Hematopoietic multipotent progenitor cell treated with erythropoietin and hydrocortisone succinate and interleukin-3 and kit ligand, for 17 days (in vitro differentiated cells): ENCODE data around the gene GLTP.

Experiments
- DNase-seq: peaks from one replicate; pipeline ENCODE4 v3.0.0-alpha.2; 2015; ENCODE audit warnings: low spot score

The GLTP gene

DNA sequence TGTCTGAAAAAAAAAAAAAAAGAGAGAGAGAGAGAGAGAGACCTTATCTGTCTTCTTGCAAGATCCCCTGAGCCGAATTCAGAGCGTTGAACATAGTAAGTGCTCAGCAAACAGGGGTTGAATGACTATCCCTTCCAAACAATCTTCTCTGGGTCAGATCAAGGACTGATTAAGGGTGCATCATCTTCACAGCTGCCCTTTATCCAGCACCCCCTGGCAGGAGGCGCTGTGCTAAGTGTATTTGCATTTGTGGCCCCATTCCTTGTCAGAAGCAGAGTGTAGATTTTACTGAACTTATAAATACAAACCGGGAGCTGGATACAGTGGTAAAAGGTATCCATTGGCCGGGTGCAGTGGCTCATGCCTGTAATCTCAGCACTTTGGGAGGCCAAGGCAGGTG is 38.3 kb downstream of the GLTP start:
- no peak for DNase-seq

DNA sequence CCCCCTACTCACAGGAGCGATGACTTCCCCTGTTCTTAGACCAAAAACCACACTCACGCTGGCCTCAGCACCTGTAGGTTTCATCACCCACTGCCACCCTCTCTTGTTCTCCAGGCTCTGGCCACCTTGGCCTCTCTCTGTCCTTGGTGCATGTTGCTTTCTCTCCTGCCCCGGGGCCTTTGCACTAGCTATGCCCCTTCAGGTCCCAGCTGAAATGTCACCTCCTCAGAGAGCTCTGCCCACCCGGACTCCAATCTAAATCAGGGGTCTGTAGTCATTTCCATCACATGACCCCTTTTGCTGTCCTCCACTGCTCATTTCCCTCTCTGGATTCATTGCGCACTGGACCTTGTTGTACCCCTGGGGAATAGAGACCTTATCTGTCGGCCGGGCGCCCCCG is 39.0 kb downstream of the GLTP start:
- no peak for DNase-seq

DNA sequence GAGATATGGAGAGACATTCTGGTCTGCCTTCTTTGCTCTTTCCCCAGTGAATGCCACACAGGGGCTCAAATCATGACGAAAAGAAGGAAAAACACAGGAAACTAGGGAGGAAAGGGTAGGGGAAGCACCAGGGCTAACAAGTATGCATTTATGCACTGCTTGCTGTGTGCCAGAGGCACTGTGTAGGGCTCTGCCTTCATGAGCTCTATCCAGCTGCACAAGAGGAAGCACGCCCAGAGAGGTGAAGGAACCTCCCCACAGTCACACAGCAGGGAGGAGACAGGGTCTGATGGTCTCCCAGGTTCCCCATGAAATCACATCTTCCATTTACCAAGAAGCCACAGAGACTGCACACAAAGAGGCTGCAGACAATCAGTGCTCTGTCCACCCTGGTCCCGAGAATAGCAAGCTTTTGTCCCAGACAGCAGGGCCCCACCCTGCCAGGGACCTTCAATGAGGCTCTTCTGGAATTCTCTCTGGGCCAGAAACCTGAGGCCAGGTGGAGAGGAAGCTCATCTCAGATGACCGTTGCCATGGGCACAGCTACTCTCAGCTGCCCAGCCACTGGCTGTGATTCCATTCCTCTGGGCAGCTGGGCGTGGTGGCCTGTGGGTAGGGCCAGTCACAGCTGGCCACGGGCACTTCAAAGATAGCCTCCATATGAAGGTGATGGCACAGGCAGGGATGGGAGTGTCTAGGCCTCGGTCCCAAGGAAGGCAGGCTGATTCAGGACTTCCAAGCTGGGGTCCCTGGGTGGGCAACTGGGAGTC is 39.9 kb downstream of the GLTP start:
- DNase-seq: no peak

DNA sequence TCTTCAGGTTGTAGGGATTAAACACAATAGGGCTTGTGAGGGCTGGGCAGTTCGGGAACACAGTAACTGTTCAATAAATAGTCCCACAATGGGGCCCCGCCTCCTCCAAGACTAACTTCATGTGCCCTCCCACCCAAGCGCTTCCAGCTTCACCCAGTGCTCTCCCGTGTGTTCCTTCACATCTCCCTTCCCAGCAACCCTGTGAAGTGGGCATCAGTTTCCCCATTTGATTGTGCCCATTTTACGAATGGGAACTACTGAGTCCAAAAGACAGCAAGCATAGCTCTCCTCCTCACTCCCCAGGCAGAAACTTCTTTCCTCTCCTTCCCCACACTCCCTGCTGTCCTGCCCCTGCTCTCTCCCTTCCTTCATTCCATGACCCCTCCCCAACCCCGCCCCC is 40.9 kb downstream of the GLTP start:
- DNase-seq: no peak

DNA sequence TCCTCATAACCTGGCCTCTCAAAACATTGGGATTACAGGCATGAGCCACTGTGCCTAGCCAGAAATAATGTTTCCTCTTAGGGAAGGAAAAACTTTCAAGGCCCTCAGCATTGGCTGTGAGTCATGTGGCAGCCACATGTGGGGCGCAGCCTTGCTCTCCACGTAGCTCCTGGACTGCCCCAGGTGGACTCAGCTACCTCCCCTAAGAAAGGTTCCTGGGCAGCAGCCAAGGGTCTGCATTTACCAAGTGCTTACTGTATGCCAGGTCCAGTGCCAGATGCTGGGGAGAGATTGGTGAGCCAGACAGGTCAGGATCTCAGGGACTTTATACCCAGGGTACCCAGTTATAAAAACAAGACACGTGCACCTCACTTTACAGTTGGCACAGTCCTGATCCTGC is 43.4 kb downstream of the GLTP start:
- DNase-seq: no peak

DNA sequence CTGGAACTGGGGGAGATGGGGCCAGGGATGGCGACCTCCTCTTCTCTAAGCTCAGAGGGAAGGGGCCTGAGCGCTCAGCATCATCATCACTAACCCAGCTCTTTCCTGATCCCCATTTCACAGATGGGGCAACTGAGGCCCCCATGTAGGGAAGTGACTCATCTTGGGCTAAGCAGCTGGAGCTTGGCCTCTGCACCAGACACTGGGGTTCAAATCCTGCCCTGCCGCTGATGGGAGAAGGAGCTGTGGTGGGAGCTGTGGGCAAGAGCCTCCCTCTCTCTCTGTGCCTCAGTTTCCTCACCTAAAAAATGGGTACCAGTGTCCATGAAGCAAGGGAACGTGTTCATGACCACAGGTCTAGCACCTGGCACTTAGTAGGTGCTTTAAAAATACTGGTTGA is 44.5 kb downstream of the GLTP start:
- no peak for DNase-seq

DNA sequence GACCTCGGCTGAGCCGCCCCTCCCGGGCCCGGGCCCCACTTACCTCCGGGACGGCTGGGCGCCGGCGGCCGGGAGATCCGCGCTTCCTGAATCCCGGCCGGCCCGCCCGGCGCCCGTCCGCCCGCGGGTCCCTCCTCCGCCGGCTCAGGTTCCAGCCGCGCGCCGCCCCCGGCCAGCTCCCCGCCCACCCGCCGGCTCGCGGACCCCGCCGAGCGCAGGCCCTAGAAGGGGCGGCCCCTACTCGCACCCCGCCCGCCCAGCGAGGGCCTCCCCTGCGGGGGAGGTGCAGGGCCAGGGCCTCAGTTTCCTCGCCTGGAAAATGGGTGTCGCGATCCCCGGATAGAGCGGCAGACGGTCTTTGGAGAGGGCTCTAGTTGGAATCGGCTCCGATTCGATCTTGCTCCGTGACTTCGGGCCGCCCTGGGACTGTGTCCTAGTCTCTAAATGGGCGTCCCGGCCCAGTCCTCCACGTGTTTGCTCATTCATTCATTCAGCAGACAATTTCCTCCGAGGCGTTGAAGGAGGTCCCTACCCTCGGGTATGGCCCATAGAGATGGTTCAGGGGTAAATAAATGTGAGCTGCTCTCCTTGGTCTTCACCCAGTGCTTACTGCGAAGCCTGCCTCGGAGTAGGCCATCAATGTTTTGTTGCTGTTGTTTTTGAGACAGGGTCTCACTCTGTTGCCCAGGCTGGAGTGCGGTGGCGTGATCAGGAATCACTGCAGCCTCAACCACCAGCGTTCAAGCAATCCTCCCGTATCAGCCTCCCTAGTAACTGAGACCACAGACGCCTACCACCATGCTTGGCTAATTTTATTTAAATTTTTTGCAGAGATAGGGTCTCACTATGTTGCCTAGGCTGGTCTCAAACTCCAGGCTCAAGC is 46.8 kb downstream of the GLTP start, which contains the start of gene TRPV4:
TRPV4 (minus strand) TSS at position 92 of the 883 bp plus-strand sequence. CDS start 18,602 bp downstream, outside the sequence.
- DNase-seq: no peak

DNA sequence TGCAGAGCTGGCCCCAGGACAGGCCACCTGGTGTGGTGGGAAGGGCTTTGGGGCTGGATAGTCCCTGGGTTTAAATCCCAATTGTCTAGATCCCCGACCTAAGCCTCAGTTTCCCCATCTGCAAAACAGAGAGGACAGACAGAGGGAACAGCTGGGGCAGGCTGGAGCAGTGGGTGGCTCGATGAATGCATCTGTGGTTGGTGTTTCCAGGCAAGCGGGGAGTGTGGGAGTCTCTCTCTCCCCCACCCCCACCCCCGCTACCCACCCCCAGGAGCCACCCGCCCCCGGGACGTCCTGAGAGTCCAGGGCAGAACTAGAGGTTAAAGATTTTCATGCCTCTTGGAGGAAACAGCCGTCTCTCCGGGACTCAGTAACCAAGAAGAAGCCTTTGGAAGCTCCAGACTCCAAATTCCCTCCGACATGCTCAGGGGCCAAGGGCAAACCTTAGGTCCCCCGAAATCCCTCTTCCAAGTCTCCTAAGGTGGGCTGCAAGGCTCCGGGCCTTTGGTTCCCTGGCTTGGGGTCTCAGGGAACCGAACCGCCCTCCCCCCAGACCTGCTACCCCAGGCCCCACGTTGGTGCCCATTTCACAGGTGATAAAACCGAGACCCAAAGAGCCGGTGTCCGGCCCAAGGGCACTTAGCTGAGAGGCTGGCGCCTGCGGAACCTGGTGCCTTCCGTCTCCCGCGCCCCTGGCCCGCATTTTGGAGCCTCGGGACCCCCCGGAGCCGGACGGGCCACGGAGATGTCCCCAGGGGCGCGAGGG is 47.6 kb downstream of the GLTP start:
- DNase-seq: no peak

DNA sequence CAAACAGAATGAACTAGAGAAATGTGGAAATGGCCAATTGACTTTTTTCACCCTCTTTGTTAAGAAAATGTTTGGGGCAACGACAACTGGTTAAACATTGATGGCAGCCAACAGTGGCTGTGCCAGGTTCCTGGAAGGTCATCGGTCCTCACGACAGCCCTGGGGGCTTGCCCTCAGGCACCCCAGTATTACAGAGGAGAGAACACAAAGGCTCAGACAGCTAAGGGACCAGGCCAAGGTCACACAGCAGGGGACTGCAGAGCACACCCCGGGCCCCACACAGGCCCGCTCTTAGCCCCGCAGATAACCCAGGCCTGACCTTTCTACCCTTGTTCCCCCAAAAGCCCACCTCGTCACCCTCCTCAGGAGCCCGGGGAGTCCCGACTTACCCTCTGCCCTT is 48.4 kb downstream of the GLTP start:
- no peak for DNase-seq

DNA sequence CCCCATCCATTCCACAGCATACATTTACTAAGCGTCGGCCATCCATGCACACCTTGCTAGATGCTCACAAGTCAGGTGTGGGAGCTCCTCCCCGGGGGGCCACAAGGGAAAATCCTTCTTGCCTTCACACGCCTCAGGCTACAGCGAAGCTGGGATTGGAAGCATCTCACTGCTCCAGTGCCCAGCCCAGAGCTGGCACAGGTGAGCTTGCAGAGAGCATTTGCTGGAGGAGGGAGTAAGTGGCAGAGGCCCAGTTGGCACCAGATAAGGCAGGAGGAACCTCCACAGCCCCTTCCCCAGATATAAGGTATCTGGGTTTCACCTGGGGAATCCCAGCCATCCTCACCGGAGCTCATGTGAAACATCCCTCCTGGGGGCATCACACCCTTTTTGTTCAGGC is 49.0 kb downstream of the GLTP start:
- DNase-seq: no peak

DNA sequence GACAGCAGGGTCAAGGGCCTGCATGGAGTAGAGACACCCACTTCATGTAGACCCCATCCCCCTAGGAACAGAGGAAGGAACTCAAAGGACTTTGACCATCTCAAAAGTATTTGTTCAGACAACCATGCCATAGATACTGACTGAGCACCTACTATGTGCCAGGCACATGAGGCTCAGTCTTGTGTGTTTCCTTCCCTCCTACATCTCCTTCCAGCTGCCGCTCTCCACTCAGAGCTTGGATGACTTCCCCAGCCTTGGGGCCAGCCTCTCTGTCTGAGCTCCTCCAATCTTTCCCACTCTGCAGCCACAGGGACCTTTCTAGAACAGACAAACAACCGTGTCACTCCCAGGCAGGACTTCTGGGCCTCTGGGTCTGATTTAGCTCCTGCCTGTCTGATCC is 49.6 kb downstream of the GLTP start:
- DNase-seq: no peak

DNA sequence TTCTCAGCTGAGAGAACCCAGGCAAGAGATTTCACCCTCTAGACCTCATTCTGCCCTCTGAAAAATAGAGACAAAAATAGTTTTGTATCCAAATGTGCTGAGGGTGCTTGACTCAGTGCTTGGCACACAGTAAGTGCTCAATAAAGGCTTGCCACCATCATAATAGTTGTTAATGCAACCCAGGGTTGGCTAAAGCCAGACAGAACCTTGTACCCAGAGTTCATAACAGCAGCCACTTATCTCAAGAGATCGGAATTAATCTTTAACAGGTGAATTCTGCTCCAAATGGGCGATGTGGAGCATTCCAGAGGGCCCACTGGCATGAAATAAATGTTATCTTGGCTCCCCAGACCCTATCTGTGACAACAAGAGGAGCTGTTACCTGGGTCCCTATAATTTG is 50.1 kb downstream of the GLTP start:
- no peak for DNase-seq

DNA sequence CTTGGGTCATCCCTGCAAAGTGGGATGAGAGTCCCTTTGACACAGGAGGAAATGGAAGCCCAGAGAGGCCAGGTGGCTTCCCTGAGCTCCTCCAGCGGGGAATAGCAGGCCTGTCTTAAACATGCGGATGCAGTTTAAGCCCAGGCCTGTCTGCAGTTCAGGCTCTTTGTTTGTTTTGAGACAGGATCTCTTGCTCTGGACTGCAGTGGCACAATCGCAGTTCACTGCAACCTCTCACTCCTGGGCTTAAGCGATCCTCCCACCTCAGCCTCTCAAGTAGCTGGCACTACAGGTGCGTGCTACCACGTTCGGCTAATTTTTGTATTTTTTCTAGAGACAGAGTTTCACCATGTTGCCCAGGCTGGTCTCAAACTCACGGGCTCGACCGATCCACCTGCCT is 50.7 kb downstream of the GLTP start:
- DNase-seq: no peak

DNA sequence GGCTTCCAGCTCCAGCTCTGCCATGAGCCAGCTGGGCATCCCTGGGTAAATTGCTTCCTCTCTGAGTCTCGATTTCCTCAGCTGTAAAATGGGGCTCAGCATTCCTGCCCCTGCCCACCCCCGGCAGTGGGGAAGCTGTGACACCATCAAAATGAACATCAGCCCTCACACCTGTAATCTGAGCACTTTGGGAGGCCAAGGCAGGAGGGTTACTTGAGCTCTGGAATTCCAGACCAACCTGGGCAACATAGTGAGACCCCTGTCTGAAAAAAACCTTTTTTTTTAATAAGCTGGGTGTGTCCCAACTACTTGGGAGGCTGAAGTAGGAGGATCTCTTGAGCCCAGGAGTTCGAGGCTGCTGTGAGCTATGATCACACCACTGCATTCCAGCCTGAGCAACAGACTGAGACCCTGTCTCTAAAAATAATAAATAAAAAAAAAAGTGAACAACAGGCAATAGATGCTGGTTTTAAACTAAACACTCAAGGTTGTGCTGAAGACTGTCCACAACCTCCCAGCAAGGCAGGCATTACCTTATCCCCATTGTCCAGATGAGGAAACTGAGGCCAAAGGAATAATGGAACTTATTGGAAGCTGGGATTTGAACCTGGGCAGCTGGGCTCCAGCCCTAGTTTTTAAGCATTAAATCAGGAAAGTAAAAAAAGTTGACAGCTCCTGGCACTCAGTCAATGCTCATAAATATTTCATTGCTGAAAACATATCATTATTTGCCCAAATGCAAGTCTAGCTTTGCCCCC is 51.4 kb downstream of the GLTP start:
- no peak for DNase-seq

DNA sequence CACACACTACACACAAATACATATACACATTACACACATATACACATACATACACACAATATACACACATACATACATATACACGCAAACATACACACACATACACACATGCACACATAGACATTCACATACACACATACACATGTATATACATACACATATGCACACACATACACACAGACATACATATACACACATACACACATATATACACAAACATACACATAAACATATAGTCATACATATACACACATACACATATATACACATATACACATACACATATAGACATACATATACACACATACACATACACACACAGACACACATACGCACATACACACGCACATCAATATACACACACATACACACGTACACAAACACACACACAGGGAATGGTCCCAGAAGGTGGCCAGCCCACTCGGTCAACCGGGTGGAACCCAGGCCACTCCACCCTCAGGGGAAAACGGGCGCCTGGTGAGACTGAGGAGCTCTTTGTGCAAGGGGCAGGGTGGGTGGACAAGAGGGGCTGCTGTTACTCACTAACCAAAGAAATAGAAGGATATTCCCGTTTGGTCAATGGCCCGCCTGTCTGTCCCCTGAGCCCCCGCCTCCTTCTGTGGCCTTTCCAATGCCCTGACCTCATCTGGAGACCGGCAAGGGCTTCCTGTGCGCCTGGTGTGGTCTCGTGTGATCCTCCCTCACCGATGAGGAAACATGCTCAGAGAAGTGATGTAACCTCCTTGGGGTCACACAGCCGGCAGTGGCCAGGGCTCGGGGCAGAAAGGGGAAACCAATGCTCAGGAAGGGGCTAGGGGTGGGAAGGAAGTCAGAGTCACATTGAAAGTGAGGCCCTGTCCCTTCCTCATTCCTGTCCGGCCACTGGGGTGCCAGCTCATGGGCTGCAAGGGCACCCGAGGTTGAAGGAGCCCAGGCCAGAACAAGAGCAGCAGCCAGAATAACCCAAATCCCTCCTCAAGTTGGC is 52.5 kb downstream of the GLTP start:
- DNase-seq: no peak

DNA sequence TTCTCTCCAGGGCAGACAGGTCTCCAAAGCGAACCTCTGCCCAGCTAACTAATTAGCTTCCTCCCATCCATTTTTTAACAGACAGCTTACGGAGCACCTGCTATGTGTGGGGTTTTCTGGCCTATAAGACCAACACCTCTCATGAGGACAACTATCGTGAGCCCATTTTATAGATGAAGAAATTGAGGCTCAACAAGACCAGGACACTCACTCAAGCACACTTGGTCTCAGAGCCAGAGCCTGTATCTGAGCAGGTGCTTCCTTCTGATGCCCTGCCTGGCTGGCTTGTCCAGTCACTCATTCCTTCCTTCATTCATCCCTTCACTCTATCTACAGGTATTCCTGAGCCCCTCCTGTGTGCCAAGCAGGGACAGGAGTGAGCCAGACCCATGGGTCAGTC is 53.3 kb downstream of the GLTP start:
- no peak for DNase-seq

DNA sequence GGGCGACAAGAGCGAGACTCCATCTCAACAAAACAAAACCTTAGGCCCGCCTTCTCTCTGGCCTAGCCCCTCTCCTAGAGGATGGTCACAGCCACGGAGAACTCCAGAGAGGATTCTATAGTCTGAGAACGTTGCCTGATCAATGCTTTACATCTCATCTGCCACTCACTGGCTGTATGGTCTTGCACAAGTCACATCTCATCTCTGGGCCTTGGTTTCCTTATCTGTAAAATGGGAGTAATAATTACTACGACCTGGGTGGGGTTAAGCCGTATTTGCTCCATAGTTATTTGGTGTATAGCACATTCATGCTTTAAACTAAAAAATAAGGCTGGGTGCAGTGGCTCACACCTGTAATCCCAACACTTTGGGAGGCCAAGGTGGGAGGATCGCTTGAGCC is 55.6 kb downstream of the GLTP start:
- DNase-seq: no peak

DNA sequence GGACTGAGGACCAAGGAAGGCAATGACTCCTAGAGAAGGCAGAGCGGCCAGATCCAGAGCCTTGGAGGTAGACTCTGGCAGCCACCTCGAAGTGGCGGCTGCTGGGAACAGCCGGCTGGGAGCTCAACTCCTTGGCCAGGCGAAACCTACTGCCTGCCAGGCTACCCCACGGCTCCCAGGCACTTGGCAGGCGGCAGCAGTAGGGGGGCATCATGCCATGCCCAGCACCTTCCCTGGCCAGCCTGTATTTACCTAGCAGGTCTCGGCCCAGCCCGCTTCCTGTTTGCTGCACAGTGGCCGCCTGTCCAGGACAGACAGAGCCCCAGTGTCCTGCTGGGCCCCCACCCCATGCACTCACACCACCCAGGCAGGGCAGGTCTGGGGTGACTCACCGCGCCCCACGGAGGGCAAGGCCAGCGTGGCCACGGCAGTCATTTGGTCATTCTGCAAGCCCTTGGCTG is 57.4 kb downstream of the GLTP start:
- DNase-seq: no peak

DNA sequence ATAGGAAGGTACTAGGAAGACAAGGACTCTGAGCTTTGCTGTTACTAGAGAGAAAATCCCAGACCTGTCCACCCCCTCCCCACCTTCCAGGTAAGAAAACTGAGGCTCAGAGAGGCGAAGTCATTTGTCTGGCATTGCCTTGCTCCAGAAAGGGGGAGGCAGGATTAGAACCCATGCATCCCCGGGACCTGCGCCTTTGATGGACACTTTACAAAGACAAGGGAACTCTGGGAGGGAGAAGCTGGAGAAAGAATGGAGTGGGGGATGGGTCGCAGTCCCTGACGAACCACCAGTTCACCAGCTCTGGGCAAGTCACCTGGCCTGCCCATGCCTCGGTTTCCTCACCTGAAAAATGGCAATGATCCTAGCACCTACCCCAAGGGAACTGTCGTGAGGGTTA is 57.9 kb downstream of the GLTP start:
- no peak for DNase-seq

DNA sequence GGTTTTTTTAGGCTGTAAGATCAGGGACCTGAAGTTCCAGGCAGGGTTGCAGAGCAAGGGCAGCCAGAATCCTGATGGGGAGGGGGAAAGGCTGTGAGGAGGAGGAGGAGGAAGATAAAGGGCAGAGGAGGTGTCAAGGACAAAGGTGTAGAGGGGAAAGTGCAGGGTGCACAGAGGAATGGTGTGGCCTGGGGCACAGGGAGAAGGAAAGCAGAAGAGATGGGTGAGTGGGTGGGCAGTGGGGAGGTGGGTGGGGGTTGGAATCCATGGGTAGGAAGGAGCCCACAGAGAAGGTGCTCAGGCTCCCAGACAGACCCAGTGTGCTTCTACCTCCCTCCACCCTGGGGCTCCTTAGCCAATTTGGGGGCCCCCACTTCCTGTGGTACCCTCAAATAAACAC is 58.4 kb downstream of the GLTP start:
- DNase-seq: no peak
